Mesendoderm (in vitro differentiated cells): ENCODE measurements around the gene ARSG.
"Not testable (repeated sequence)": the region's sequence is repeated elsewhere in the genome, so short reads cannot be mapped to it uniquely, and the experiment has no call there.

Experiments
- DNase-seq: peaks from one replicate; pipeline ENCODE4 v3.0.0; 2013
- H2AK5ac ChIP-seq: 2 replicates; pipeline ENCODE4 v1.6.1; 2013; ENCODE audit warnings: low read length, inconsistent platforms
- H2BK120ac ChIP-seq: 2 replicates; pipeline ENCODE4 v1.6.1; 2013; ENCODE audit warnings: low read depth, mild to moderate bottlenecking, low read length, moderate library complexity, mixed read lengths
- H2BK15ac ChIP-seq: replicated peaks from 2 replicates; pipeline ENCODE4 v1.6.1; 2013; ENCODE audit warnings: low read depth, mild to moderate bottlenecking, moderate library complexity
- H2BK5ac ChIP-seq: 2 replicates; pipeline ENCODE4 v1.6.1; 2013; ENCODE audit warnings: low read length, inconsistent platforms
- H3K18ac ChIP-seq: 2 replicates; pipeline ENCODE4 v1.6.1; 2013; ENCODE audit warnings: mild to moderate bottlenecking, low read length, mixed read lengths
- H3K23ac ChIP-seq: one replicate; pipeline ENCODE4 v1.6.1; 2013; ENCODE audit warnings: low read length
- H3K27ac ChIP-seq: 2 replicates; pipeline ENCODE4 v1.5.1; 2013; ENCODE audit warnings: low read depth, mild to moderate bottlenecking, inconsistent platforms, low read length, moderate library complexity
- H3K27me3 ChIP-seq: 2 replicates; pipeline ENCODE4 v1.6.1; 2013; ENCODE audit warnings: low read length, control low read depth, mild to moderate bottlenecking, inconsistent platforms; ENCODE audit not compliant: insufficient read depth, poor library complexity
- H3K36me3 ChIP-seq: 2 replicates; pipeline ENCODE4 v1.6.1; 2013; ENCODE audit warnings: low read length, inconsistent platforms; ENCODE audit not compliant: control insufficient read depth, insufficient read depth
- H3K4ac ChIP-seq: one replicate; pipeline ENCODE4 v1.6.1; 2013; ENCODE audit warnings: low read depth, mild to moderate bottlenecking, low read length, moderate library complexity
- H3K4me1 ChIP-seq: 2 replicates; pipeline ENCODE4 v1.6.1; 2013; ENCODE audit warnings: low read depth, low read length, inconsistent platforms; ENCODE audit not compliant: control insufficient read depth
- H3K4me2 ChIP-seq: 2 replicates; pipeline ENCODE4 v1.6.1; 2013; ENCODE audit warnings: low read length
- H3K4me3 ChIP-seq: 2 replicates; pipeline ENCODE4 v1.5.1; 2013; ENCODE audit warnings: mild to moderate bottlenecking, low read length
- H3K56ac ChIP-seq: one replicate; pipeline ENCODE4 v1.6.1; 2013; ENCODE audit warnings: low read length
- H3K79me1 ChIP-seq: 2 replicates; pipeline ENCODE4 v1.6.1; 2013; ENCODE audit warnings: low read length, inconsistent platforms
- H3K79me2 ChIP-seq: 2 replicates; pipeline ENCODE4 v1.6.1; 2013; ENCODE audit warnings: mild to moderate bottlenecking, low read length; ENCODE audit not compliant: control insufficient read depth, insufficient read depth
- H3K9ac ChIP-seq: 2 replicates; pipeline ENCODE4 v1.6.1; 2013; ENCODE audit warnings: low read length, inconsistent platforms
- H4K5ac ChIP-seq: one replicate; pipeline ENCODE4 v1.6.1; 2013; ENCODE audit warnings: low read length
- H4K8ac ChIP-seq: one replicate; pipeline ENCODE4 v1.6.1; 2013; ENCODE audit warnings: low read depth, mild to moderate bottlenecking, control low read depth, low read length, moderate library complexity
- WGBS: extraction: QIAGEN DNeasy Blood & Tissue Kit; methylation state at CpG from one replicate; pipeline ENCODE4 v1.1.7; 2013; ENCODE audit warnings: low lambda C conversion rate, missing lambda C conversion rate; ENCODE audit not compliant: insufficient coverage; ENCODE audit errors: extremely low coverage; 5-methylcytosine and 5-hydroxymethylcytosine counted together

Gene ARSG

DNA sequence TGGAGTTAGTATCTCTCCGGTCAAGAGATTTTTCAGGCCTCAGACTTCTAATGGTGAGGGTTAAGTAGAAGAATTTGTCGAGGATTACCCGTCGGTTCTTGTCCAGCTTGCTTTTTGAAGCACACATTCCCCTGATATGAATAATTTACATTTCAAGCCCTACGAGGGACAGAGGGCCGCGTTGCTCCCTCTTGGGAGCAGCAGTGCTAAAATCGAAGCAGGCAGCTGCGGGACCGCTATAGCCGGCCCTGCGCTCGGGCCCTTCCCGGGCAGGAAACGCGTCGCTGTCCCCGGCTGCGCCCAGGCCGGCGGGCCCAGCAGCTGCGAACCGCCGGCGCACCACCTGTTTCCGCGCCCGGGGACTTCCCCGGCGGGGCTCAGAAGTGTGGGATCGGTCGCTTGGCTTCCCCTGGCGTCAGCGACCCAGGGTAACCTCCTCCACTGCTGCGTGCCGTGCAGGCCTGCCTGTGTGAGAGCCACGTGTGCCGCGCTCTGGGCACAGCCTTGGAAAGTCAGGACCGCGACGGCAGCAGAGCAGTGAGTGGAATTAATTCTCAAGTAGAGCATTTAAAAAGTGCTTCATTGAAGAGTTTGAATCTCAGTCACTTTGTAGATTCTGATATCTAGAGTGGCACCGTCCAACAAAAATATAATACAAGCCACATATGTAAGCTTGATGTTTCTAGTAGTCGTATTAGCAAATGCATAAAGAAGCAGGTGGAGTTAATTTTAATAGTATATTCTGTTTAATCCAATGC, 32.2 kb upstream of the ARSG start:
- no CpG with 5 or more reads among the region's 44 CpGs for WGBS
- H3K9ac ChIP-seq, H3K4ac ChIP-seq, H4K8ac ChIP-seq, H3K27ac ChIP-seq, H2BK5ac ChIP-seq, H3K79me2 ChIP-seq, H3K27me3 ChIP-seq, H3K4me1 ChIP-seq, H2BK15ac ChIP-seq, H3K23ac ChIP-seq, H4K5ac ChIP-seq, H2BK120ac ChIP-seq, H3K18ac ChIP-seq, H3K4me3 ChIP-seq, H3K4me2 ChIP-seq, H3K36me3 ChIP-seq, H3K79me1 ChIP-seq, H2AK5ac ChIP-seq: not testable (repeated sequence)
- peak overlapping the region; percentile 60 for H3K56ac ChIP-seq
- DNase-seq, result peak; percentile 40

DNA sequence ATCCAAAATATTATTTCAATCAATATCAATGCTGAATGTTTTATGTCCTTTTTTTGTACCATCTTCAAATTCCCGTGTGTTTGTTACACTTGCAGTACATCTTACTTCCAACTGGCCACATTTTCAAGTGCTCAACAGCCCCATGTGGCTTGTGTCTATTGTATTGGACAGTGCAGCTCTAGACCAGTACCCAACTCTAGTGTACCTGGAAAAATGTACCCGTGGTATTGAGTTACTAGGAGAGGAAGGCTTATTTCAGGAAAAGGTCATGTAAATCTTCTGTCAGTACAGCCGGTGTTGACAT, 31.7 kb upstream of the ARSG start:
- H3K79me1 ChIP-seq, H3K79me2 ChIP-seq, DNase-seq, H3K4me1 ChIP-seq, H3K18ac ChIP-seq, H2BK120ac ChIP-seq, H3K4me2 ChIP-seq, H2BK15ac ChIP-seq, H3K9ac ChIP-seq, H3K23ac ChIP-seq, H3K4me3 ChIP-seq, H3K36me3 ChIP-seq, H3K27ac ChIP-seq, H2AK5ac ChIP-seq, H4K5ac ChIP-seq, H4K8ac ChIP-seq, H3K4ac ChIP-seq, H3K56ac ChIP-seq, H2BK5ac ChIP-seq, H3K27me3 ChIP-seq: not testable (repeated sequence)
- WGBS, result no CpG with 5 or more reads among the region's 3 CpGs

DNA sequence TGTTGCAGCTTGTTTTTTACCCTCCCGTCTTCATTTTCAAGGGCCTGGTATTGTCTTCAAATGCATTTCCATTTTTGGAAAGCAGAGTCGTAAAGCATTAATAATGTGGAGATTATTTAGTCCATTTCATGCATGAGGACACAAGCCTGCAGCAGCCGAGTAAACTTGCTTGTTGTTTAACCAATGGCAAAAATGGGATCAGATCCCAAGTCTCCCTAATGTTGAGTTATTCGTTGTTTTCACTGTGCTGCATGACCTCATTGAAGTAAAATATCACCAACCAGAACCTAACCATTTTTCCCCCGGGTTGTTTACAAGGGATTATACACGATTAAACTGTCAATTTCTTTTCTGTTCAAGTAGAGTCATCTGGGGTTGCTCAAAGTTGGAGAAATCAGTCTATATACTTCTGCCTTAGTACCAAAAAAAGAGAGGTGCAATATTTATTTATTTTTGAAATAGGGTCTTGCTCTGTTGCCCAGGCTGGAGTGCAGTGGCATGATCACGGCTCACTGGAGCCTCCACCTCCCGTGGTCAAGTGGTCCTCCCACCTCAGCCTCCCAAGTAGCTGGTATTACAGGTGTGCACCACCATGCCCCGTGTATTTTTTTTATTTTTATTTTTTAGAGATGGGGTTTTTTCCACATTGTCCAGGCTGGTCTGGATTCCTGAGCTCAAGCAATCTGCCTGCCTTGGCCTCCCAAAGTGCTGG, 31.1 kb upstream of the ARSG start:
- Histone ChIP-seq H3K18ac (no peak overlapping the region), H3K36me3 (peaks cover under 1% of the 10 kb centered on the region), H3K79me1 (no peaks in the 10 kb centered on the region), H4K8ac (no peak overlapping the region), H3K4me3 (no peak overlapping the region), H3K27ac (no peak overlapping the region), H3K4me1 (no peaks in the 10 kb centered on the region), H3K23ac (no peak overlapping the region), H3K56ac (no peak overlapping the region), H3K4me2 (no peak overlapping the region), H2BK15ac (no peak overlapping the region), H2AK5ac (no peak overlapping the region), H3K27me3 (no peaks in the 10 kb centered on the region), H4K5ac (no peak overlapping the region), H3K79me2 (no peaks in the 10 kb centered on the region), H3K9ac (no peak overlapping the region), H3K4ac (no peak overlapping the region), H2BK5ac (no peak overlapping the region), H2BK120ac (no peak overlapping the region)
- no peak for DNase-seq
- no CpG with 5 or more reads among the region's 9 CpGs for WGBS

DNA sequence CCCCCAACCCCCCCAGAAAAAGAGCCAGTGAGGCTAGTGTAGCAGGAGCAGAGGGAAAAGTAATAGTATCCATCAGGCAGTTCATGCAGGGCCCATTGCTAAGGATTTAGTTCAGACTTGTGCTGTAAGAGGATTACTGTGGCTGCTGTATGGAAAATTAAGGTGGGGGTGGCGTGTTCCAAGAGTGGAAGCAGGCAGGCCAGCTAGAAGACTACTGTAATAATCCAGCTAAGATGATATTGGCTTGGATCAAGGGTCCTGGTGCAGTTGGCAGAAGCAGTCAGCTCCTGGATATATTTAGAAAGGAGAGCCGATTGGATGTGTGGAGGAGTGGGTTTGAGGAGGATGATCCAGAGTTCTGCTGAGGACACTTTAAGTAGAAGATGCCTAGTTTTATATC, 28.8 kb upstream of the ARSG start:
- not testable (repeated sequence) for H4K5ac ChIP-seq, H3K9ac ChIP-seq, H2BK15ac ChIP-seq, DNase-seq, H3K4me1 ChIP-seq, H3K18ac ChIP-seq, H3K79me1 ChIP-seq, H3K23ac ChIP-seq, H2BK120ac ChIP-seq, H3K4me2 ChIP-seq, H3K27ac ChIP-seq, H3K4me3 ChIP-seq, H3K27me3 ChIP-seq, H2BK5ac ChIP-seq, H3K79me2 ChIP-seq, H2AK5ac ChIP-seq, H3K4ac ChIP-seq, H3K36me3 ChIP-seq, H3K56ac ChIP-seq, H4K8ac ChIP-seq
- no CpG with 5 or more reads among the region's 2 CpGs for WGBS

DNA sequence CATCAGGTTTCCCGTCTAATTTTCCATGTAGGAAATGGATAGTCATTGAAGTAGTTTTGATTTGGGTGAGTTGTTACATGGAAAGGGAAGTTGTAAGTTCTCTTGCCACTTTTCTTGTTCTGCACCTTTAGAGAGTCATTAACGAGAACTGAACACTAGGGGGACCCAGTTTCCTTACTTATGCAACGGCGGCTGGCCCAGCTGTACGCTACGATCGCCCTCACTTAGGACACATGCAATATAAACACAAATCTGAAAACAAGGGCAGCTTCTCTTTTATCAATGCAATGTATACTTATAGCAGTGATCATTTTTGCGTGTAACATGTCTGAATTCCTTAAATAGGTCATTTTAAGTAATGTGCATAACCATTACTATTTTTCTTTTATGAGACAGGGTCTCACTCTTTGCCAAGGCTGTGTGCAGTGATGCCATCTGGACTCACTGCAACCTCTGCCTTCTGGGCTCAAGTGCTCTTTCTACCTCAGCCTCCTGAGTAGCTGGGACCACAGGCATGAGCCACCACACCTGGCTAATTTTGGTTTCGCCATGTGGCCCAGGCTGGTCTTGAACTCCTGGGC, 28.1 kb upstream of the ARSG start:
- not testable (repeated sequence) for H3K27ac ChIP-seq, H3K4me3 ChIP-seq, H3K79me2 ChIP-seq, H3K18ac ChIP-seq, H2BK120ac ChIP-seq, H2BK15ac ChIP-seq, H3K23ac ChIP-seq, H3K79me1 ChIP-seq, H3K56ac ChIP-seq, H3K36me3 ChIP-seq, H4K5ac ChIP-seq, H3K27me3 ChIP-seq, H4K8ac ChIP-seq, H2AK5ac ChIP-seq, H3K4me1 ChIP-seq, H2BK5ac ChIP-seq, H3K9ac ChIP-seq, H3K4me2 ChIP-seq, H3K4ac ChIP-seq
- no CpG with 5 or more reads among the region's 9 CpGs for WGBS
- peak; percentile 38 for DNase-seq
